GM18873 (cell line): ENCODE results near the gene ARFGAP2.
"Not testable (repeated sequence)": the region's sequence is repeated elsewhere in the genome, so short reads cannot be mapped to it uniquely, and the experiment has no call there.

ENCODE experiments used
- ATAC-seq: cut with Tn5 transposase; IDR thresholded peaks from one replicate; pipeline ENCODE4 v1.9.1; 2021; ENCODE audit warnings: mild to moderate bottlenecking, moderate library complexity, moderate number of reproducible peaks; ENCODE audit not compliant: unreplicated experiment, low FRiP score

ARFGAP2 gene

DNA sequence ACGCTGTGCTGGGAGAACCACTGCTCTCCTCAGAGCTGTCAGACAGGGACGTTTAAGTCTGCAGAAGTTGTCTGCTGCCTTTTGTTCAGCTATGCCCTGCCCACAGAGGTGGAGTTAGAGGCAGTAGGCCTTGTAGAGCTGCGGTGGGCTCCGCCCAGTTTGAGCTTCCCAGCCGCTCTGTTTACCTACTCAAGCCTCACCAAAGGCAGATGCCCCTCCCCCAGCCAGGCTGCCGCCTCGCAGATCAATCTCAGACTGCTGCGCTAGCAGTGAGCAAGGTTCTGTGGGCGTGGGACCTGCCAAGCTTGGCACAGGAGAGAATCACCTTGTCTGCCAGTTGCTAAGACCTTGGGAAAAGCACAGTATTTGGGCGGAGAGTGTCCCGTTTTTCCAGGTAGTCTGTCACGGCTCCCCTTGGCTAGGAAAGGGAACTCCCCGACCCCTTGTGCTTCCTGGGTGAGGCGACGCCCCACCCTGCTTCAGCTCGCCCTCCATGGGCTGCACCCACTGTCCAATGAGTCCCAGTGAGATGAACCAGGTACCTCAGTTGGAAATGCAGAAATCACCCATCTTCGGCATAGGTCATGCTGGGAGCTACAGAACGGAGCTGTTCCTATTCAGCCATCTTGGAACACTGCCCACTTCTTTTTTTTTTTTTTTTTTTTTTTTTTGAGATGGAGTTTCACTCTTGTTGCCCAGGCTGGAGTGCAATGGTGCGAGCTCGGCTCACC is 57.6 kb downstream of the ARFGAP2 start:
- ATAC-seq: not testable (repeated sequence)
